ENCODE results near the gene PLEKHG4. TPM values are rescaled to one million over a fixed set of nuclear protein-coding genes. Genes with fewer than 3 reads are reported as not detected.

PLEKHG4 gene
- total RNA-seq, 1 donor from 2014 or later = 19.5 TPM

DNA sequence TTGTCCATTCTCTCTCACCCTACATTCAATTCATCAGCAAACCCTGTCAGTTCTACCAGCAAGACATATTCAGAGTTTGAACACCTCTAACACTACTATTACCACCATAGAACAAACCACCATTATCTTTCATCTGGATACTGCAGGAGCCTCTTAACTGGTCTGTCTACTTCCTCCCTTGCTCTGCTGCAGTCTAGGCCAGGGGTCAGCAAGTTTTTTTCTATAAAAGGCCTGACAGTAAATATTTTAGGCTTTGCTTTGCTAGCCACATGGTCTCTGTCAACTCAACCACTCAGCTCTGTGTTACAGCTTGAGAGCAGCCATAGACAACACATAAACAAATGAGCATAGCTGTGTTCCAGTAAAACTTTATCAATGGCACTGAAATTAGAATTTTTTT, 33.4 kb downstream of the PLEKHG4 start:
- intact Hi-C loops (cut with micrococcal nuclease) = no loop called here

DNA sequence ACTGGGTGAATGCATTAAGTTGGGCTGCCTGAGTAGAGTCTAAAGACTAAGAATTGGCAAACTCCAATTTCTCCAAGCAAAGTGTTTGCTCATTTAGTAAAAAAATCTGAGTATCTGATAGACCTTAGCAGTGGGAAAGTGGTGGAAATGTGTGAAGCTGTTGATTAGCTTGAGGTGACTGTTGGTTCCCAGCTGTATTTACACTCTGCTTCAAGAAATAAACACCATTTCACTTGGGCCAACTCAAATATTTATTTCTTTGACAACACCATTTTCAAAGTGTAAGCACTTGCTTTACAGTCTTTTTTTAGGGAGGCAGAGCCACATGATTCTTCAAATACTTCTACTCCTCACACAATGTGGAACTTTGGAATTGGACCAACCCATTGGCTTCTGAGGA, 38.5 kb downstream of the PLEKHG4 start:
- intact Hi-C loops (cut with micrococcal nuclease) = no loop called here

GRCh38 chr16:67326115-67326471, 46.8 kb downstream of the PLEKHG4 start:
- intact Hi-C loops (cut with micrococcal nuclease) = no loop called here

DNA sequence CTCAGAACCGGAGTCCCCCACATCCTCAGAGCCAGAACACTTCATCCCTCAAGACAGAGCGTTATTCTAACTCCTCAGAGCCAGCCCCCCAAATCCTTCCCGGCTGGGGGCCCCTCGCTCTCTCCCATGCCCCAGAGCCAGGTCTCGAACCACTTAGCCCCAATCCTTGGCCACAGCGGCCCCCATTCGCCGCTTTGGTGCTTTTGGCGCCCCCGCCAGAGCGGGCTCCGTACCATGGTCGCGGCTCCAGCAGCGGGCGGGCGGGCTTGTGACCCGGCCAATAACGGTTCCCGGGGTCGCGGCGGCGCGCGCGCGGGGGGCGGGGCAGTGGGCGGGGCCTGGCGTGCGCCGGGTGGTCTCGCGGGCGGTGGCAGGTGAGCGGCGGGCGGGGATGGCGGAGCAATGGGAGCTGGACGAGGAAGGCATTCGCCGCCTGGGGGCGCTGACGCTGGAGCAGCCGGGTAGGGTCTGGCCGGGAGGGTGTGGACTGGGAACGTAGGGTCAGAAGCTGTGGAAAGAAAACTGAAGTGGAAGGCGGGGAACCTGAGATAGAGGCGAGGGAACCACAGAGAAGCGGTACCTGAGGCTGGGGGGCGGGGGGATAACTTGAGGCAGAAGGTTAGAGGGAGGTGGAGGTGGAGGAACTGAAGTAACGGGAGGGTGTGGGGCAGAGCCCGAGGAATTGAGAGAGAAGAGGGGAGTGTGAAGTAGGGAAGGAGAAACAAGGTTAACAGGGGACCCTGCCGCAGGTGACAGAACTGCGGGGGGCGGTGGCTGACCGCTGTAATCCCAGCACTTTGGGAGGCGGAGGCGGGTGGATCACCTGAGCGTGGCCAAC, 47.4 kb downstream of the PLEKHG4 start, which contains the start of the genes KCTD19 and LRRC36:
TSS of gene KCTD19 (minus strand) at position 270 of the 838 bp plus-strand sequence. CDS start at position 236, 34 bp downstream.
TSS of gene LRRC36 (plus strand) at position 344 of the 838 bp plus-strand sequence. CDS start at position 392, 48 bp downstream.
- intact Hi-C loops (cut with micrococcal nuclease) = no loop called here

DNA sequence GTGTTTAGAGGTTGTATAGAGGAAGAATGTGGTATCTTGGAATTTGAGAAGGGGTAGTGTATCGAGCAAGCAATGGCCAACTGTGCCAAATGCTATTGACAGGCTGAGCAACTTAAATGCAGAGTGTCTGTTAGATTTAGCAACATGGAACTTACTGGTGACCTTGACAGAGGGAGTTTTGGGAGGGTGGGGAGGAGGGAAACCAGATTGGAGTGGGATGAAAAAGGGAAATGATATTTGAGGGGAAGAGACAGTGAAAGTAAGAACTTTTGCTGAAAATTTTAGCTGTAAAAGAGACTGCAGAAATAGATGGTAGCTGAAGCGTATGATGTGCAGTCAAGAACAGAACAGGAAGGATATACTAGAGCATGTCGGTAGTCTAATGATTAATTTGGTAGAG, 48.4 kb downstream of the PLEKHG4 start:
- intact Hi-C loops (cut with micrococcal nuclease) = no loop called here

- intact Hi-C loops (cut with micrococcal nuclease) = no loop called here
These were observed 50.6 kb downstream of the PLEKHG4 start for GRCh38 chr16:67329901-67330300.

DNA sequence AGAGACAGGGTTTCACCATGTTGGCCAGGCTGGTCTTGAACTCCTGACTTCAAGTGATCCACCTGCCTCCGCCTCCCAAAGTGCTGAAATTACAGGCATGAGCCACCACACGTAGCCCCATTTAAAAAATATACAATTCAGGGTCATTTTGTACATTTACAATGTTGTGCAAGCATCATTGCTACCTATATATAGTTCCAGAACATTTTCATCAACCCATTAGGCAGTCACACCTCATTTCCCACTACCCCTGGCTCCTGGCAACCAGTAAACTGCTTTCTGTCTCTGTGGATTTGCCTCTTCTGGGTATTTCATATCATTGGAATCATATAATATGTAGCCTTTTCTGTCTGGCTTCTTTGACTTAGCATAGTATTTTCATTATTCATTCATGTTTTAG, 54.0 kb downstream of the PLEKHG4 start:
- intact Hi-C loops (cut with micrococcal nuclease) = no loop called here

DNA sequence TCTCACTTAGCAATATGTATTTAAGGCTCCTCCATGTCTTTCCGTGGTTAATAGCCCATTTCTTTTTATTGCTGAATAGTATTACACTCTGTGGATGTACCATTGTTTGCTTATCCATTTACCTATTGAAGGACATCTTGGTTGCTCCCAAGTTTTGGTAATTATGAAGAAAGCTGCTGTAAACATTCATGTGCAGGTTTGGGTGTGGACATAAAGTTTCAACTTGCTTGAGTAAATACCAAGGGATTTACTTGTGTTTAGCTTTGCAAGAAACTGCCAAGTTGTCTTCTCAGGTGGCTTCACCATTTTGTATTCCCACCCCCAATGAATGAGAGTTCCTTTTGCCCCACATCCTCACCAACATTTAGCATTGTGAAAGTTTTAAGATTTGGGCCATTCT, 56.8 kb downstream of the PLEKHG4 start:
- intact Hi-C loops (cut with micrococcal nuclease) = no loop called here

DNA sequence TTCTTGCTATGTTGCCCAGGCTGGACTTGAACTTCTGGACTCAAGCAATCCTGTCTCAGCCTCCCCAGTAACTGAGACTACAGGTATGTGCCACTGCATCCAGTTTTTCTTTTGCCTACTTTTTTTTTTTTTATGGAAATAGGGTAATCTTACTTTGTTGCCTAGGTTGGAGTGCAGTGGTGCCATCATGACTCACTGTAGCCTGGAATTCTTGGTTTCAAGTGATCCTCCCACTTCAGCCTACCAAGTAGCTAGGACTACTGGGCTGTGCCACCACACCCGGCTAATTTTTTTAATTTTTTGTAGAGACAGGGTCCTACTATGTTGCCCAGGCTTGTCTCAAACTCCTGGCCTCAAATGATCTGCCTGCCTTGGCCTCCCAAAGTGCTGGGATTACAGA, 57.3 kb downstream of the PLEKHG4 start:
- intact Hi-C loops (cut with micrococcal nuclease) = no loop called here

Other genes starting within 250 kb of the PLEKHG4 start
- 18.7 and 19.3 TPM in 2 replicates for gene PHAF1, start 169.6 kb upstream of the PLEKHG4 start, total RNA-seq
- 8.1 and 8.3 TPM in 2 replicates for gene B3GNT9, start 128.5 kb upstream of the PLEKHG4 start, total RNA-seq
- 48.6 and 52.9 TPM in 2 replicates for gene TRADD, start 119.6 kb upstream of the PLEKHG4 start, total RNA-seq
- 32.7 and 34.4 TPM in 2 replicates for gene FBXL8, start 119.6 kb upstream of the PLEKHG4 start, total RNA-seq
- 39.3 and 43.9 TPM in 2 replicates for gene HSF4, start 114.8 kb upstream of the PLEKHG4 start, total RNA-seq
- gene NOL3, start 109.0 kb upstream of the PLEKHG4 start, total RNA-seq = 19.4 and 20.2 TPM in 2 replicates
- gene MATCAP1, start 95.6 kb upstream of the PLEKHG4 start, total RNA-seq = 50.4 and 57.4 TPM in 2 replicates
- gene EXOC3L1, start 89.4 kb upstream of the PLEKHG4 start, total RNA-seq = 0.09 TPM in 1 of 2 replicates, not detected in the other
- gene E2F4, start 87.4 kb upstream of the PLEKHG4 start, total RNA-seq = 132 and 133 TPM in 2 replicates
- gene ELMO3, start 80.4 kb upstream of the PLEKHG4 start, total RNA-seq = 7.4 and 8.2 TPM in 2 replicates
- gene TMEM208, start 52.4 kb upstream of the PLEKHG4 start, total RNA-seq = 46.2 and 51.2 TPM in 2 replicates
- gene FHOD1, start 32.1 kb upstream of the PLEKHG4 start, total RNA-seq = 60.3 and 64.6 TPM in 2 replicates
- gene SLC9A5, start 30.6 kb upstream of the PLEKHG4 start, total RNA-seq = 2.9 and 3.3 TPM in 2 replicates
- 0.02 TPM in 1 of 2 replicates, not detected in the other for gene KCTD19, start 47.2 kb downstream of the PLEKHG4 start, total RNA-seq
- not detected in 2 replicates for gene LRRC36, start 47.3 kb downstream of the PLEKHG4 start, total RNA-seq
- not detected in 2 replicates for gene TPPP3, start 114.0 kb downstream of the PLEKHG4 start, total RNA-seq
- 0.36 and 0.48 TPM in 2 replicates for gene ZDHHC1, start 136.9 kb downstream of the PLEKHG4 start, total RNA-seq
- gene HSD11B2, start 151.6 kb downstream of the PLEKHG4 start, total RNA-seq = 0.36 and 0.93 TPM in 2 replicates
- 57.2 and 59.6 TPM in 2 replicates for gene ATP6V0D1, start 201.6 kb downstream of the PLEKHG4 start, total RNA-seq
- gene AGRP, start 204.0 kb downstream of the PLEKHG4 start, total RNA-seq = not detected in 2 replicates
- 14.4 and 14.5 TPM in 2 replicates for gene RIPOR1, start 249.3 kb downstream of the PLEKHG4 start, total RNA-seq